H1 (cell line): ENCODE data around the gene ITSN1. TPM values are rescaled to one million over a fixed set of nuclear protein-coding genes. Genes with fewer than 3 reads are reported as not detected.

ENCODE experiments used
- CHD1 ChIP-seq: IDR thresholded peaks from 2 replicates; pipeline ENCODE4 v1.6.1; 2012; ENCODE audit warnings: low read depth, low read length, improper control_type of control experiment
- SIN3A ChIP-seq, 2 experiments: IDR thresholded peaks in 1 of 2; conservative IDR thresholded peaks in 1 of 2; 2 replicates each; pipeline ENCODE4 v1.6.1; 2011 to 2012; ENCODE audit warnings: low read length in 2 of 2, improper control_type of control experiment in 1 of 2, low read depth in 1 of 2, mild to moderate bottlenecking in 1 of 2
- polyA plus RNA-seq, 7 experiments: library from polyadenylated mRNA; depleted of rRNA in 3 of 7; stranded (reverse) in 5 of 7; unstranded in 2 of 7; fragments of >200 nt in 5 of 7; fragments of 200-250 nt in 2 of 7; gene quantifications; 1 replicate in 5 of 7; 2 replicates in 1 of 7; 4 replicates in 1 of 7; pipeline versions ENCODE4 v1.2.1 to v1.2.3, GENCODE V29; 2011 to 2013; ENCODE audit warnings: missing spikeins in 2 of 7, mixed read lengths in 2 of 7
- total RNA-seq: library from RNA; stranded (reverse); fragmentation: NEBNext Ultra II Directional; extraction: Animal tissue kit (Norgen Biotek cat#: 25700); gene quantifications from 2 replicates; pipeline ENCODE4 v1.2.1, GENCODE V29; 2021

Gene ITSN1
- total and polyA plus RNA-seq, 2 of the 8 experiments (the other 6 are each of a cell fraction or from before 2014, with no cell fraction given): 60.8 to 78.1 TPM

DNA sequence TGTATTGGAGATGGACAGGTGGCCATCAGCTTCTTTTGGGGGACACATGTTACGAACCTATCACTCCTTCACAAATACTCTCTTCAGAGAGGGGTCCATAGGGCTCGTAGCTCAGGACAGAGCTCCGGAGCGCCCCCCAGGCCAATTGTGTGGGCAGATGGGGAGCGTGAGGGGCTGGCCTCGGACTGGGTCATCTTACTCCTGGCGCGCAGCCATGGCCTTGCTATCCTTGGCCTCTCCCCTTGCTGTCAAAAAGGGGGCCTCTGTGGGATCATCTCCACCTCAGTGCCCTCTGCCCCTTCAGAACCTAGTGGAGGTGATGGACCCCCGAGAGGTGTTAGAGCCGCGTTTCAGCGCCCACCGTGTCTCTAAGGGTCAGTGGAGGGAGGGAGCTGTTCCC lies 238.3 kb downstream of the ITSN1 start (continued):
- no peak for TF ChIP-seq SIN3A (conservative IDR thresholded peaks at IDR 0.05 in 1 of 2, IDR thresholded peaks at IDR 0.05 in 1 of 2; ENCODE audit: low read depth in 1 of 2, low read length in 2 of 2)
- TF ChIP-seq CHD1: no peak
